OCI-LY7 (cell line): ENCODE data around the gene STEAP3.

ENCODE experiments used
- EZH2phosphoT487 ChIP-seq: fragments of 200-600 bp; sonication (generic); IDR thresholded peaks from 2 replicates; pipeline ENCODE4 v1.6.1; 2018; ENCODE audit warnings: low read depth, borderline replicate concordance, mild to moderate bottlenecking, mixed run types, antibody characterized with exemption, low read length, moderate library complexity, mixed read lengths
- TF ChIP-seq, protein P1 (sequence below): fragments of 200-600 bp; sonication (generic); conservative IDR thresholded peaks from 2 replicates; pipeline ENCODE4 v1.5.1; 2014; ENCODE audit warnings: mild to moderate bottlenecking, antibody characterized with exemption, low read length, moderate library complexity, mixed read lengths

DNA sequence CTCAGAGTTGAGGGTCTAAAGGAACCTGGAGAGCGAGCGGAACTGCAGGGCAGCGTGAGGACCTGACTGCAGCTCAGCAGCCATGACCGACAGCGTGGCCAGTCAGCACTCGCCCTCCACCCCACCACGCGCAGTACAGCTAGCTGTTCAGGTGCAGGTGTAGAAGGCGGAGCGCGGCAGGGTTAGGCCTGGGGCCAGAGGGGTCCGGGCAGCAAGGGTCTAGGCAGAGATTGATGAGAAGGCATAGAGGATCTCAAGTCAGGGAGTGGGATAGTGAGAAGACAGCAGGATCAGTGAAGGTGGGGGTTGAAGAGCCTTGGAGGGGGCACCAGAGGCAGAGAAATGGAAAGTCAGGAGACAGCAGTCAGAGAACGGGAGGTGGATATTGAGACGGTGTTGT is 71.0 kb downstream of the STEAP3 start:
- TF ChIP-seq, protein P1, sequence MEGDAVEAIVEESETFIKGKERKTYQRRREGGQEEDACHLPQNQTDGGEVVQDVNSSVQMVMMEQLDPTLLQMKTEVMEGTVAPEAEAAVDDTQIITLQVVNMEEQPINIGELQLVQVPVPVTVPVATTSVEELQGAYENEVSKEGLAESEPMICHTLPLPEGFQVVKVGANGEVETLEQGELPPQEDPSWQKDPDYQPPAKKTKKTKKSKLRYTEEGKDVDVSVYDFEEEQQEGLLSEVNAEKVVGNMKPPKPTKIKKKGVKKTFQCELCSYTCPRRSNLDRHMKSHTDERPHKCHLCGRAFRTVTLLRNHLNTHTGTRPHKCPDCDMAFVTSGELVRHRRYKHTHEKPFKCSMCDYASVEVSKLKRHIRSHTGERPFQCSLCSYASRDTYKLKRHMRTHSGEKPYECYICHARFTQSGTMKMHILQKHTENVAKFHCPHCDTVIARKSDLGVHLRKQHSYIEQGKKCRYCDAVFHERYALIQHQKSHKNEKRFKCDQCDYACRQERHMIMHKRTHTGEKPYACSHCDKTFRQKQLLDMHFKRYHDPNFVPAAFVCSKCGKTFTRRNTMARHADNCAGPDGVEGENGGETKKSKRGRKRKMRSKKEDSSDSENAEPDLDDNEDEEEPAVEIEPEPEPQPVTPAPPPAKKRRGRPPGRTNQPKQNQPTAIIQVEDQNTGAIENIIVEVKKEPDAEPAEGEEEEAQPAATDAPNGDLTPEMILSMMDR: no peak
- no peak for TF ChIP-seq EZH2phosphoT487
